ENCODE data around the gene GDE1.

- TF ChIP-seq POLR2AphosphoS5 (IDR thresholded peaks at IDR 0.05; ENCODE audit: low read depth, low read length), result no peak
- no peak for TF ChIP-seq TAF1 (IDR thresholded peaks at IDR 0.05; ENCODE audit: borderline replicate concordance, insufficient read depth, low read length)
These were observed 22.9 kb downstream of the GDE1 start for GRCh38 chr16:19499006-19499405.

All from PFSK-1 (cell line).